RPMI8226 (cell line): Measurements from ENCODE around the gene PHLPP2.
"Not testable (repeated sequence)": the region's sequence is repeated elsewhere in the genome, so short reads cannot be mapped to it uniquely, and the experiment has no call there.

ENCODE experiments used
- DNase-seq: peaks from one replicate; pipeline ENCODE4 v3.0.0-alpha.2; 2015

PHLPP2 gene

GRCh38 chr16:71666264-71666663 lies 58.2 kb downstream of the PHLPP2 start:
- DNase-seq = no peak

DNA sequence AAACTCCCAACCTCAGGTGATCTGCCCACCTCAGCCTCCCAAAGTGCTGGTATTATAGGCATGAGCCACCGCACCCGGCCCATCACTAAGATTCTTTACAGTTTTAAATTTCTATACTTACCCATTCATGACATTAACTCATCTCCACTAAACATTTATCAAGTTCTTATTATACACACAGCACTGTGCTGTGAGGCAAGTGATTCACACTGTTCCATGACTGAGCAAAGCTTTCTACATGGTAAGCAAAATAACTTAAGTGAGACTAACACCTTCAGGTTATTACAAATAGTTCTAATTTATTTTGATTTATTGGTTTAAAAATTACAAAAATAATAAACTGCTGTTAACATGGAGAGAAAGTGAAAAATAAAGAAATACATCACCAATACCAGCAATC lies 65.0 kb downstream of the PHLPP2 start:
- no peak for DNase-seq

GRCh38 chr16:71658771-71659170 lies 65.7 kb downstream of the PHLPP2 start:
- no peak for DNase-seq

- DNase-seq = no peak
These were observed 74.8 kb downstream of the PHLPP2 start for GRCh38 chr16:71649704-71650103.

- DNase-seq = no peak
These were observed 75.6 kb downstream of the PHLPP2 start for GRCh38 chr16:71648921-71649320.

- DNase-seq = no peak
These were observed 76.3 kb downstream of the PHLPP2 start for GRCh38 chr16:71648162-71648561.

- no peak for DNase-seq
These were observed 77.1 kb downstream of the PHLPP2 start for GRCh38 chr16:71647391-71647790.

GRCh38 chr16:71645450-71645849 lies 79.1 kb downstream of the PHLPP2 start:
- peak; percentile 61 for DNase-seq

- no peak for DNase-seq
These were observed 87.1 kb downstream of the PHLPP2 start for GRCh38 chr16:71637398-71637797.

- no peak for DNase-seq
These were observed 88.9 kb downstream of the PHLPP2 start for GRCh38 chr16:71635632-71636031.

DNA sequence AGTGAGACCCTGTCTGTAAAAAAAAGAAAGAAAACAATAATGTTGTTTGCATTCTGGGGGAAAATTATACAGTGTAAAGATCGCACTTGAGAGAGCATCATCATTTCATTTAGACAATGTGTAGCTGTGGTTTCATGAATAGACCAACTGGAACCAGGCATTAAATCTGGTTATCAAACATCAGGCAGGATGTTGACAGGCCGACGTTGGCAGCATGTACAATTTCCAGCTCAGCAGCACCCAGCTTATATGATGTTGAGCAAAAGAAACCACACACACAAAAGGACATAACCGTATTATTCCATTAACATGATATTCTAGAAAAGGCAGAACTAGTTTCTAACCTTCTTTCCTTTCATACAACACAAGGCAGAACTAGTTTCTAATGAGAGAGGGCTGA lies 92.7 kb downstream of the PHLPP2 start:
- DNase-seq = no peak

- DNase-seq = no peak
These were observed 93.7 kb downstream of the PHLPP2 start for GRCh38 chr16:71630808-71631207.

DNA sequence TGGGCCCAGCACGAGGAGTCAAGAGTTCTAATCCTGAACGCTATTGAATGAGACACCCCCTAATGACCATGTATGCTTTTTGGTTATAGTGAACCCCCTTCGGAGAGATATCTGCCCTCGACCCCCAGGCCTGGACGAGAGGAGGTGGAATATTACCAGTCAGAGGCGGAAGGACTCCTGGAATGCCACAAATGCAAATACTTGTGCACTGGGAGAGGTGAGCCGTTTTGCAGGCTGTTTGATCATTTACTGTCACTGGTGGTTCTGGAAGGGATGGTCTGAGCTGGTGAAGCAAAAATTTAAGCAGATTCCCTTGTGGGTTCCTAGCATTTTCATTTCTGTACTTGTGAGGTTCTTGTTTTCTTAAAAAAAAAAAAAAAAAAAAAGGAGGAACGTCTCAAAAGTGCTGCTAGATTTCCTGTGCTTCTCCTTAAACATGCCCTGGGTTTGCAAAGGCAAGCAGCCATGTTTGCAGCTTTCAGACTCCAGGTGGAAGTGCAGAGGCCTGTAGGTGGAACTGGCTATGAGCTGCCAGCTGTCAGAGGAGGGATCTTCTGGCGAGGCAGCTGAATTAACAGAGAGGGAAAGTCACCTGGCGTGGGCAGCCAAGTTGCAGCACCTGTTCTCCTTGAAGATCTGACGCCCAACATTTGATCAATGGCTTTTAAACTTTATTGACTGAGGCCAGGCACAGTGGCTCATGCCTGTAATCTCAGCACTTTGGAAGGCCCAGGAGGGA lies 95.1 kb downstream of the PHLPP2 start:
- DNase-seq = peak; percentile 74

DNA sequence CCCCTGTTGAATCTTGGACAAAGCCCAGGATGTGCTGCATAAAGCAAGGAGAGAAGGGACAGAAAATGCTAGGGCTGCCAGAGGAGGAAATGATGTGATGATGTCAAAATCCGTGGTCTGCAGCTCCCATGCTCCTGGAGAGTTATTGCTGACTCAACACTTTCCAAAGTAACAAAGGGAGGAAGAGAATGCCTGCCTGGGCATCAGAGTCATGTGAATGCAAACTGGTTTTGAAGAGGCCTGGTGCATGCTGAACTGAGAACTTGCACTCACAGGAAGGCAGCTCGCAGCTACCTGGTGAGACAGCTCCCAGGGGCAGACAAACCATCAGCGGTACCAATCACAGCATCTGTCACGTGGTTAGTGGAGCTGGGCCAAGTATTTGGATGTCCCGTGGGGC lies 95.7 kb downstream of the PHLPP2 start:
- peak; percentile 55 for DNase-seq

DNA sequence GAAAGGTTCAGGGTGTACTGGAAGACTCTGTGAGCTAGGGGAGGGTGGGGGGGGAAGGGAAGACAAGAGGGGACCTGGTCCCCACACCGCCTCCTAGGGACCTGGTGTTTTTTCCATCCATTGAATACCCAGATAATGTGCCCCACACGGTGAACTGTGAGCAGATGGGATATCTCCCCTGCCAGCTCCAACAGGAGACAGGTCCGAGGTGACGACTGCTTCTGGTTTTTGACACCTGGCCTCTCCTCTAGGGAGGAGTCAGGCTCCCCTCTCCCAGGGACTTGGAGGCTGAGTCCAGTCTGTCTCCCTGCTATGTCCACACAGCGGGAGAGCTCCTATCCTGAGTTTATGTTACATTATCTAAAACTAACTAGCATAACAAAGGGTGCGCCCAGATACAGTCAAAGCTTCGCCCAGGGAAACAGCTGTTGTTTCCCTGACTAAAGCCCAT lies 96.7 kb downstream of the PHLPP2 start:
- peak; percentile 13 for DNase-seq

DNA sequence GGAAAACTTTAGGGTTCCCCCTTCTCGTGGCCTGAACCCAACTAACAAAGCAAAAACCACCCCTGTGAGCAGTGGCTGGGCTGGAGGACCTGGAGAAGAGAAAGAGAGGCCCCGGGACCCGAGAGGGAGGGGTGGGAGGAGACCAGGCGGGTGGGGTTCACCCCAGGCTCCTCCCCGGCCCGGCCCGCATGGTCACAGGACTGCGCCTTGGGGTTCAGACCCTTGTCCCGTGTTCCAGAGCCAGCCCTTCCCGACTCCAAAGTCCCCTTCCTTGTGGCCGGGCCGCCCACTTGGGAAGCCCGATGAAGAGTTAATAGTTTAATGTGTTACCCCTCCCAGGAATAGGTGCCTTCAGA lies 97.7 kb downstream of the PHLPP2 start:
- DNase-seq = peak; percentile 16

DNA sequence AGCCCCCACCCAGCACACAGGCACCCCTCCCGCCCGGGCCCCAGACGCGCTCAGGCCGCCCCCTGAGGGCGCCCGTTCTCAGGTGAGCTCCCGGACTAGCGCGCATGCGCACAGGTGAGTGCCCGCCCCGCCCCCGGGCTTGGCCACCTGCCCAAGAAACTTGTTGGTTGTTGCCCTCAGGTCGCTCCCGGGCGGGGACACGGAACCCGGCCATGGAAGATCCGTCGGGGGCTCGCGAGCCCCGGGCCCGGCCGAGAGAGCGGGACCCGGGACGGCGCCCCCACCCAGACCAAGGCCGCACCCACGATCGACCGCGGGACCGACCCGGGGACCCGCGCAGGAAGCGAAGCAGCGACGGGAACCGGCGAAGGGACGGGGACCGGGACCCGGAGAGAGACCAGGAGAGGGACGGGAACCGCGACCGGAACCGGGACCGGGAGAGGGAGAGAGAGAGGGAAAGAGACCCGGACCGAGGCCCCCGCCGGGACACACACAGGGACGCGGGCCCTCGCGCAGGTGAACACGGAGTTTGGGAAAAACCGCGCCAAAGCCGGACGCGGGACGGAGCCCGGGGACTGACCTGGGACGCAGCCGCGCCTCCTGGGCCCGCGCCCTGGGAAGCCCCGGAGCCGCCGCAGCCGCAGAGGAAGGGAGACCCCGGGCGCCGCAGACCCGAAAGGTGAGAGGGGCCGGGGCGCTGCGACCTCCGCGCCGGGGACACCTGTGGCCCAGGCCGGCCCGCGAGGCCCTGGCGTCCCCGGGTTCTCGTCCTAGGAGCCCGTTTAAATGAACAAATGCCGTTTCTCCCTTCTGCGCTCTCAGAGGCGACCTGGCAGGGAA lies 98.3 kb downstream of the PHLPP2 start, which contains the start of gene MARVELD3:
Gene MARVELD3 (plus strand): TSS at position 167 of the 840 bp plus-strand sequence. CDS start 46 bp downstream, at position 213.
- DNase-seq = peak; percentile 88

DNA sequence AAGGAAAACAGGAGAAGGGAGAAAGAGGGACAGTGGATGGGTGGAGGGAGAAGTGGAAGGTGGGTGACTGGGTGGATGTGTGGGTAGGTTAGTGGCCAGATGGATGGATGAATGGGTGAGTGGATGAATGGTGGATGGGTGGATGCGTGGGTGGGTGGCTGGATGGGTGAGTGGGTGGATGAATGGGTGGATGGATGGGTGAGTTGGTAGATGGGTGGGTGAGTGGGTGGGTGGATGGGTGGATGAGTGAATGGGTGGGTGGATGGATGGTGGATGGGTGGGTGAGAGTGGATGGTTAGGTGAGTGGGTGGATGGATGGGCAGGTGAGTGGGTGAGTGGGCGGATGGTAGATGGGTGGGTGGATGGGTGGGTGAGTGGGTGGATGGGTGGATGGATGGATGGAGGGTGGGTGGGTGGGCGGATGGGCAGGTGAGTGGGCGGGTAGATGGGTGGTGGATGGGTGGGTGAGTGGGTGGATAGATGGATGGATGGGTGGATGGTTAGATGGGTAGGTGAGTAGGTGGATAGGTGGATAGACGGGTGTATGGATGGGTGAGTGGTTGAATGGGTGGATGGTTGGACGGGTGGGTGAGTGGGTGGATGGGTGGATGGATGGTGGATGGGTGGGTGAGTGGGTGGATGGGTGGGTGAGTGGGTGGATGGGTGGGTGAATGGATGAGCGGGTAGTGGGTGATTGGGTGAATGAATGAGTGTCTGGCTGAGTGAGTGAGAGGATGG lies 99.2 kb downstream of the PHLPP2 start:
- no peak for DNase-seq

DNA sequence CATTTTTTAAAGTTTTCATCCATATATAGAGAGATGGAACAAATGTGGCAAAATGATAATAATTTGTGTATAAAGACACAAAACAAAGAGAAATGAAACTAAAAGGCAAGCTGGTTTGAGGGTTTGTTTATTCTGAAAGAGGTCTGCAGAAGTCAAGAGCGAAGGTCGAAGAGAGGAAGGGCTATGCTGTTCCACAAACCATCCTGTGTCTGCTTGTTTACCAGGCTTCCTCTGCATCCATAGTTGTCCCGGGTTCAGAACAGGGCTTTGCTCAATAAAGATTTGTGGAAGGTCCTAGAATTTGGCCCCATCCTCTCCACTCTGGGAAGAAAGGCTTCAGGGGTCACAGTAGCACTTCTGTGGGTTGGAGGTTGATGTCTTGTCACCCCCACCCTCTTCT lies 100.9 kb downstream of the PHLPP2 start:
- DNase-seq = peak; percentile 41

GRCh38 chr16:71622088-71622487 lies 102.4 kb downstream of the PHLPP2 start:
- no peak for DNase-seq

DNA sequence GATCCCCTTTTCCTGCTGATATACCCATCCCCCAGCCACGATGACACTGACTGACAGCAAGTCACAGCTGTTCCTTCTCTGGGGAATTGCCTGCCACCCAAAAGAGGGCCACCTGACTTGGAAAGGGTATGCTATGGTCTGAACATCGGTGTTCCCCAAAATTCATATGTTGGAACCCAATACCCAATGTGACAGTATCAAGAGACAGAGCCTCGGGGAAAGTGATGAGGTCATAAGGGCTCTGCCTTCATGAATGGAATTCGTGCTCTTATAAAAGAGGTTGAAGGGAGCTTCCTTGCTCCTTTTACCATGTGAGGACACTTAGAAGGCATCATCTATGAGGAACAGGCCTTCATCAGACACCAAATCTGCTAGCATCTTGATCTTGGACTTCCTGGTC lies 106.1 kb downstream of the PHLPP2 start:
- DNase-seq = no peak

- DNase-seq = not testable (repeated sequence)
These were observed 109.5 kb downstream of the PHLPP2 start for GRCh38 chr16:71614956-71615355.
